ENCODE results near the gene FAM107B.
"Not testable (repeated sequence)": the region's sequence is repeated elsewhere in the genome, so short reads cannot be mapped to it uniquely, and the experiment has no call there.

FAM107B gene

GRCh38 chr10:14736043-14736442 is 38.7 kb downstream of the FAM107B start:
- no peak for DNase-seq (ENCODE audit: low read depth)

GRCh38 chr10:14731875-14732512 is 42.7 kb downstream of the FAM107B start:
- no peak for DNase-seq (ENCODE audit: low read depth)

GRCh38 chr10:14728346-14728745 is 46.4 kb downstream of the FAM107B start:
- no peak for DNase-seq (ENCODE audit: low read depth)

- DNase-seq (ENCODE audit: low read depth), result no peak
These were observed 46.8 kb downstream of the FAM107B start for GRCh38 chr10:14727924-14728323.

- no peak for DNase-seq (ENCODE audit: low read depth)
These were observed 47.2 kb downstream of the FAM107B start for GRCh38 chr10:14727465-14727864.

- no peak for DNase-seq (ENCODE audit: low read depth)
These were observed 49.8 kb downstream of the FAM107B start for GRCh38 chr10:14724931-14725330.

- DNase-seq (ENCODE audit: low read depth), result no peak
These were observed 51.5 kb downstream of the FAM107B start for GRCh38 chr10:14723052-14723689.

- DNase-seq (ENCODE audit: low read depth), result no peak
These were observed 57.1 kb downstream of the FAM107B start for GRCh38 chr10:14717552-14717951.

- no peak for DNase-seq (ENCODE audit: low read depth)
These were observed 61.7 kb downstream of the FAM107B start for GRCh38 chr10:14712991-14713424.

- DNase-seq (ENCODE audit: low read depth), result not testable (repeated sequence)
These were observed 65.4 kb downstream of the FAM107B start for GRCh38 chr10:14709344-14709743.

- no peak for DNase-seq (ENCODE audit: low read depth)
These were observed 67.2 kb downstream of the FAM107B start for GRCh38 chr10:14707481-14707880.

GRCh38 chr10:14705548-14706230 is 69.0 kb downstream of the FAM107B start:
- no peak for DNase-seq (ENCODE audit: low read depth)

- DNase-seq (ENCODE audit: low read depth), result no peak
These were observed 71.1 kb downstream of the FAM107B start for GRCh38 chr10:14703631-14704001.

GRCh38 chr10:14701466-14701865 is 73.2 kb downstream of the FAM107B start:
- no peak for DNase-seq (ENCODE audit: low read depth)

- no peak for DNase-seq (ENCODE audit: low read depth)
These were observed 74.2 kb downstream of the FAM107B start for GRCh38 chr10:14700546-14700945.

- DNase-seq (ENCODE audit: low read depth), result no peak
These were observed 75.2 kb downstream of the FAM107B start for GRCh38 chr10:14699482-14699881.

GRCh38 chr10:14698829-14699170 is 75.9 kb downstream of the FAM107B start:
- DNase-seq (ENCODE audit: low read depth), result no peak

GRCh38 chr10:14698111-14698828 is 76.4 kb downstream of the FAM107B start:
- DNase-seq (ENCODE audit: low read depth), result no peak

GRCh38 chr10:14697281-14697680 is 77.4 kb downstream of the FAM107B start:
- DNase-seq (ENCODE audit: low read depth), result no peak

- no peak for DNase-seq (ENCODE audit: low read depth)
These were observed 77.9 kb downstream of the FAM107B start for GRCh38 chr10:14696821-14697220.

GRCh38 chr10:14695847-14696480 is 78.7 kb downstream of the FAM107B start:
- no peak for DNase-seq (ENCODE audit: low read depth)

- DNase-seq (ENCODE audit: low read depth), result no peak
These were observed 80.8 kb downstream of the FAM107B start for GRCh38 chr10:14693891-14694290.

Measured in stimulated activated CD8-positive, alpha-beta memory T cell treated with anti-CD3 and anti-CD28 coated beads, Interleukin-12 subunit alpha, Interleukin-12 subunit beta, amount 100 ng/mL, for 1 hour (primary cell).